Heart right ventricle (tissue), 16 donors: ENCODE data around the gene TOMM34. TPM values are rescaled to one million over a fixed set of nuclear protein-coding genes. Genes with fewer than 3 reads are reported as not detected.

Experiments
- ATAC-seq, 8 donors: fragments of 200-7000 bp; cut with Tn5 transposase; one replicate each; pipeline ENCODE4 v1.9.1; 2020; ENCODE audit warnings: mild to moderate bottlenecking in 8 of 8, moderate library complexity in 8 of 8, moderate number of reproducible peaks in 1 of 8
- DNase-seq, 2 donors: peaks; one replicate each; pipeline ENCODE4 v3.0.0-alpha.2; 2020
- H3K27ac ChIP-seq, 10 donors: fragments of 200-600 bp; sonication (generic) in 2 of 10; one replicate each; pipeline versions ENCODE4 v1.5.0 to v1.8.0; 2020 to 2022; ENCODE audit warnings: mild to moderate bottlenecking in 3 of 10
- H3K27me3 ChIP-seq, 7 donors: fragments of 200-600 bp; one replicate each; pipeline ENCODE4 v1.8.0; 2021 to 2022; ENCODE audit warnings: mild to moderate bottlenecking in 2 of 7
- H3K36me3 ChIP-seq, 9 donors: fragments of 200-600 bp; sonication (generic) in 1 of 9; one replicate each; pipeline versions ENCODE4 v1.5.0 to v1.8.0; 2020 to 2022; ENCODE audit warnings: mild to moderate bottlenecking in 2 of 9
- H3K4me1 ChIP-seq, 9 donors: fragments of 200-600 bp; sonication (generic) in 1 of 9; one replicate each; pipeline versions ENCODE4 v1.5.0 to v1.8.0; 2020 to 2022; ENCODE audit warnings: mild to moderate bottlenecking in 4 of 9
- H3K4me3 ChIP-seq, 10 donors: fragments of 200-600 bp; sonication (generic) in 2 of 10; one replicate each; pipeline versions ENCODE4 v1.5.0 to v1.8.0; 2020 to 2022; ENCODE audit warnings: mild to moderate bottlenecking in 7 of 10, moderate library complexity in 2 of 10
- H3K9me3 ChIP-seq, 11 donors: fragments of 200-600 bp in 10 of 11; sonication (generic) in 2 of 11; one replicate each; pipeline versions ENCODE4 v1.5.0 to v1.8.0; 2013 to 2022; ENCODE audit warnings: mild to moderate bottlenecking in 2 of 11, control low read depth in 1 of 11, moderate library complexity in 1 of 11
- WGBS, 2 donors: extraction: QIAGEN DNeasy Blood & Tissue Kit; methylation state at CpG; one replicate each; pipeline ENCODE4 v1.1.7; 2013; ENCODE audit warnings: inconsistent platforms in 1 of 2; 5-methylcytosine and 5-hydroxymethylcytosine counted together
- intact Hi-C, 10 donors: fragments of 100-400 bp; cut with DNase I; formaldehyde crosslinking; loops; one replicate each; pipeline versions ENCODE4 v1.11.1 to v1.14.2; 2022
- polyA plus RNA-seq, 2 donors: library from polyadenylated mRNA; stranded (reverse); fragments of 200-250 nt; gene quantifications; one replicate each; pipeline ENCODE4 v1.2.3, GENCODE V29; 2013
- total RNA-seq, 10 donors: library from RNA; stranded (reverse); fragmentation: NEBNext Ultra II Directional in 3 of 10; extraction: Animal tissue kit (Norgen Biotek cat#: 25700) in 3 of 10; gene quantifications; one replicate each; pipeline versions ENCODE4 v1.2.1 to v1.2.4, GENCODE V29; 2021 to 2023
- TF ChIP-seq, protein P1 (sequence below), 9 donors: fragments of 200-600 bp; sonication (generic) in 2 of 9; IDR thresholded peaks; one replicate each; pipeline versions ENCODE4 v1.5.0 to v1.8.0; 2021 to 2022; ENCODE audit warnings: antibody characterized with exemption in 9 of 9, mild to moderate bottlenecking in 5 of 9, moderate library complexity in 1 of 9
- donor health status: Arrhythmogenic right ventricular cardiomyopathy.
- donor health status: ischemic (EF 13 %, LVEDD 7.1; RV severe dilation, severe dysfunction).
- donor health status: healthy with polysubstance abuse.
- donor health status: DM: no; HTN: yes; CAD: no.
- donor health status: DM: no; HTN: no; CAD: no.
- donor health status: ischemic (EF 25% LVEDD 6.9; RV normal size, moderate dysfunction).
- donor health status: ischemic (EF 25% LVEDD 5.7; RV mildly dilated, moderate dysfunction).
- donor health status: healthy.
- donor health status: DM: yes; HTN: yes; CAD: no.
- donor health status: Ischemic cardiomyopathy.
- donor health status: ischemic (EF 35%, LVEDD 5.7; RV mildly dilated, moderate dysfunction).
- donor health status: nonischemic (EF 11% LVEDD 7.7; RV severe dilation, severe dysfunction).
- donor health status: DM: yes; HTN: yes; CAD: no.
- donor health status: PGD.
- donor health status: ischemic (EF 29% LVEDD 5.4; RV normal size, mild dysfunction).
- donor health status: nonischemic (EF 23%, LVEDD 6.1; RV moderate dilation, normal function).

TOMM34 gene
- total and polyA plus RNA-seq, 12 donors, result 3.4 to 21.2 (median 10.3) TPM

DNA sequence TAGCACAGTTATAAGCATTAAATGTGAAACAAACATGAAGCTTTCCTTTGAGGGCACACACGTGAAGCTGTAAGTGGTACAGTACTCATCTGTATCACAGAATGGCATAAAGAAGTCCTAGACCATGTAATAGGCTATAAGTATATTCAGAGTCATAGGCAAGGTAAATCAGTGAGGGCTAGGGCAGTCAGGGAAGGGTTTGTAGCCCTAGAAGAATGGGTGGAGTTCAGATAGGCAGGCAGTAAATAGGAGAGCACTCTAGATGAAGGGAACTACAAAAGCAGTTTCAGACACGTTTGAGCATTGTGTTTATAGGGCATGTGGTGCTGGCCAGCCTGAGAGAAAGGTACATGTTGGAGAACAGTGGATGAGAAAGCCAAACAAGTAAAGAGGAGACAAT, 65.2 kb downstream of the TOMM34 start:
- TF ChIP-seq, protein P1, sequence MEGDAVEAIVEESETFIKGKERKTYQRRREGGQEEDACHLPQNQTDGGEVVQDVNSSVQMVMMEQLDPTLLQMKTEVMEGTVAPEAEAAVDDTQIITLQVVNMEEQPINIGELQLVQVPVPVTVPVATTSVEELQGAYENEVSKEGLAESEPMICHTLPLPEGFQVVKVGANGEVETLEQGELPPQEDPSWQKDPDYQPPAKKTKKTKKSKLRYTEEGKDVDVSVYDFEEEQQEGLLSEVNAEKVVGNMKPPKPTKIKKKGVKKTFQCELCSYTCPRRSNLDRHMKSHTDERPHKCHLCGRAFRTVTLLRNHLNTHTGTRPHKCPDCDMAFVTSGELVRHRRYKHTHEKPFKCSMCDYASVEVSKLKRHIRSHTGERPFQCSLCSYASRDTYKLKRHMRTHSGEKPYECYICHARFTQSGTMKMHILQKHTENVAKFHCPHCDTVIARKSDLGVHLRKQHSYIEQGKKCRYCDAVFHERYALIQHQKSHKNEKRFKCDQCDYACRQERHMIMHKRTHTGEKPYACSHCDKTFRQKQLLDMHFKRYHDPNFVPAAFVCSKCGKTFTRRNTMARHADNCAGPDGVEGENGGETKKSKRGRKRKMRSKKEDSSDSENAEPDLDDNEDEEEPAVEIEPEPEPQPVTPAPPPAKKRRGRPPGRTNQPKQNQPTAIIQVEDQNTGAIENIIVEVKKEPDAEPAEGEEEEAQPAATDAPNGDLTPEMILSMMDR (IDR thresholded peaks at IDR 0.05), result no peak
- no peak overlapping the region for H3K4me3 ChIP-seq
- no peaks in the 10 kb centered on the region for H3K27me3 ChIP-seq
- intact Hi-C loops, result no loop called here
- H3K4me1 ChIP-seq, result peaks cover 2 to 94% (median 68%) of the 10 kb centered on the region in 9 donors
- peak overlapping the region in 1 of 10 donors; percentile 48 for H3K27ac ChIP-seq
- WGBS, 2 donors, result 62 to 66% methylated on average over 2 of the region's 2 CpGs
- no peak for DNase-seq
- ATAC-seq, result no peak
- peaks cover 0 to 48% (median 0%) of the 10 kb centered on the region in 9 donors for H3K36me3 ChIP-seq
- no peaks in the 10 kb centered on the region for H3K9me3 ChIP-seq

Other genes starting within 250 kb of the TOMM34 start
- gene CCN5, start 245.0 kb downstream of the TOMM34 start, total RNA-seq, result 10 to 100 TPM in 7 of 10 donors, 1 to 10 TPM in 3; 4.3 to 47.6 (median 14.4) TPM
- 10 to 100 TPM; 14.1 to 87.2 TPM for gene CCN5, start 245.0 kb downstream of the TOMM34 start, polyA plus RNA-seq
- under 1 TPM; 0.13 to 0.82 (median 0.38) TPM for gene KCNK15, start 214.5 kb downstream of the TOMM34 start, total RNA-seq
- gene KCNK15, start 214.5 kb downstream of the TOMM34 start, polyA plus RNA-seq, result under 1 TPM; 0.22 to 0.54 TPM
- under 1 TPM in 6 of 10 donors, not detected in 4; 0.05 to 0.42 (median 0.18) TPM for gene RIMS4, start 149.9 kb downstream of the TOMM34 start, total RNA-seq
- under 1 TPM in 1 of 2 donors, not detected in 1; 0.04 TPM for gene RIMS4, start 149.9 kb downstream of the TOMM34 start, polyA plus RNA-seq
- 100 to 1,000 TPM in 8 of 10 donors, 10 to 100 TPM in 2; 89.1 to 130 (median 116) TPM for gene YWHAB, start 74.7 kb downstream of the TOMM34 start, total RNA-seq
- 10 to 100 TPM; 37.9 to 96.7 TPM for gene YWHAB, start 74.7 kb downstream of the TOMM34 start, polyA plus RNA-seq
- 1 to 10 TPM in 9 of 10 donors, under 1 TPM in 1; 0.89 to 3.4 (median 1.8) TPM for gene PABPC1L, start 50.3 kb downstream of the TOMM34 start, total RNA-seq
- gene PABPC1L, start 50.3 kb downstream of the TOMM34 start, polyA plus RNA-seq, result 10 to 100 TPM in 1 of 2 donors, 1 to 10 TPM in 1; 2.6 to 14.3 TPM
- 10 to 100 TPM in 2 of 10 donors, 1 to 10 TPM in 8; 7.7 to 18.1 (median 8.2) TPM for gene STK4, start 6.1 kb upstream of the TOMM34 start, total RNA-seq
- 1 to 10 TPM; 3.7 to 4.8 TPM for gene STK4, start 6.1 kb upstream of the TOMM34 start, polyA plus RNA-seq
- under 1 TPM in 1 of 10 donors, not detected in 9; 0.09 TPM for gene KCNS1, start 140.7 kb upstream of the TOMM34 start, total RNA-seq
- under 1 TPM in 1 of 2 donors, not detected in 1; 0.04 TPM for gene KCNS1, start 140.7 kb upstream of the TOMM34 start, polyA plus RNA-seq
- not detected for gene WFDC5, start 154.8 kb upstream of the TOMM34 start, total RNA-seq
- gene WFDC5, start 154.8 kb upstream of the TOMM34 start, polyA plus RNA-seq, result not detected
- gene WFDC12, start 164.1 kb upstream of the TOMM34 start, total RNA-seq, result not detected
- gene WFDC12, start 164.1 kb upstream of the TOMM34 start, polyA plus RNA-seq, result not detected
- gene PI3, start 214.5 kb upstream of the TOMM34 start, total RNA-seq, result 1 to 10 TPM in 1 of 10 donors, under 1 TPM in 1, not detected in 8; 0.57 to 1.9 TPM
- gene PI3, start 214.5 kb upstream of the TOMM34 start, polyA plus RNA-seq, result under 1 TPM in 1 of 2 donors, not detected in 1; 0.67 TPM
- gene SEMG1, start 246.6 kb upstream of the TOMM34 start, total RNA-seq, result not detected
- not detected for gene SEMG1, start 246.6 kb upstream of the TOMM34 start, polyA plus RNA-seq